Esophagus squamous epithelium (tissue), 4 donors: ENCODE data around the gene C20orf96.

Source experiments
- POLR2A ChIP-seq, 4 donors: fragments of 450-650 bp; IDR thresholded peaks; one replicate each; pipeline ENCODE4 v1.6.1; 2017; ENCODE audit warnings: antibody characterized with exemption in 4 of 4, mild to moderate bottlenecking in 4 of 4, moderate library complexity in 3 of 4
- TF ChIP-seq, protein P1 (sequence below), 6 experiments: fragments of 450-650 bp in 4 of 6; fragments of 200-600 bp in 2 of 6; sonication (generic) in 2 of 6; IDR thresholded peaks; one replicate each; pipeline ENCODE4 v1.5.1; 2016 to 2019; ENCODE audit warnings: antibody characterized with exemption in 6 of 6, mild to moderate bottlenecking in 4 of 6, moderate library complexity in 4 of 6

DNA sequence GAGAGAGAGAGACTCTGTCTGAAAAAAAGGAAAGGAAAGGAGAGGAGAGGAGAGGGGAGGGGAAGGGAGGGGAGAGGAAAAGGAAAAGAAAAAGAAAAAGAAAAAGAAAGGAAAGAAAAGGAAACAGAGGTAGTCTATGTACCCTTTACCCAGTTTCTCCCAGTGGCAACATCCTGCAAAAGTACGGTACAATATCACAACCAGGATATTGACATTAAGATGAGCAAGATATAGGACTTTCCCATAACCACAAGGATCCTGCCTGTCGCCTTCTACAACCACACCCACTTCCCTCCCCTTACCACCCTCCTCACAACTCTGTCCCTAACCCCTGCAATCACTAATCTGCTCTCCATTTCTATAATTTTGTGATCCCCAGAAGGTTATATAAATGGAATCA is 4.0 kb downstream of the C20orf96 start:
- TF ChIP-seq, protein P1, sequence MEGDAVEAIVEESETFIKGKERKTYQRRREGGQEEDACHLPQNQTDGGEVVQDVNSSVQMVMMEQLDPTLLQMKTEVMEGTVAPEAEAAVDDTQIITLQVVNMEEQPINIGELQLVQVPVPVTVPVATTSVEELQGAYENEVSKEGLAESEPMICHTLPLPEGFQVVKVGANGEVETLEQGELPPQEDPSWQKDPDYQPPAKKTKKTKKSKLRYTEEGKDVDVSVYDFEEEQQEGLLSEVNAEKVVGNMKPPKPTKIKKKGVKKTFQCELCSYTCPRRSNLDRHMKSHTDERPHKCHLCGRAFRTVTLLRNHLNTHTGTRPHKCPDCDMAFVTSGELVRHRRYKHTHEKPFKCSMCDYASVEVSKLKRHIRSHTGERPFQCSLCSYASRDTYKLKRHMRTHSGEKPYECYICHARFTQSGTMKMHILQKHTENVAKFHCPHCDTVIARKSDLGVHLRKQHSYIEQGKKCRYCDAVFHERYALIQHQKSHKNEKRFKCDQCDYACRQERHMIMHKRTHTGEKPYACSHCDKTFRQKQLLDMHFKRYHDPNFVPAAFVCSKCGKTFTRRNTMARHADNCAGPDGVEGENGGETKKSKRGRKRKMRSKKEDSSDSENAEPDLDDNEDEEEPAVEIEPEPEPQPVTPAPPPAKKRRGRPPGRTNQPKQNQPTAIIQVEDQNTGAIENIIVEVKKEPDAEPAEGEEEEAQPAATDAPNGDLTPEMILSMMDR (IDR thresholded peaks at IDR 0.05), result no peak
- no peak for TF ChIP-seq POLR2A (IDR thresholded peaks at IDR 0.05)
